ENCODE data around the gene ELMO3. TPM values are rescaled to one million over a fixed set of nuclear protein-coding genes. Genes with fewer than 3 reads are reported as not detected.
A peak's percentile ranks its signal among the peaks of the same experiment; 100 is the strongest.

Gene ELMO3
- total and polyA plus RNA-seq, 2 of the 13 experiments (the other 11 are each of a cell fraction or from before 2014, with no cell fraction given), result 2.6 to 4.0 TPM

GRCh38 chr16:67177743-67178699 lies 20.9 kb upstream of the ELMO3 start (continued):
- TF ChIP-seq ZNF414 (CRISPR knock-in tag; IDR thresholded peaks at IDR 0.05) (peak; percentile 61; the same call in 1 of the 2 replicates), PAX8 (CRISPR knock-in tag; IDR thresholded peaks at IDR 0.05; ENCODE audit: borderline replicate concordance) (no peak), ZIK1 (CRISPR knock-in tag; IDR thresholded peaks at IDR 0.05; ENCODE audit: borderline replicate concordance, low read depth) (peak; percentile 68; the same call in 1 of the 2 replicates), NFATC3 (CRISPR knock-in tag; IDR thresholded peaks at IDR 0.05) (no peak), GLMP (CRISPR knock-in tag; IDR thresholded peaks at IDR 0.05; ENCODE audit: borderline replicate concordance) (no peak), CBFB (CRISPR knock-in tag; IDR thresholded peaks at IDR 0.05) (no peak), ETV6 (CRISPR knock-in tag; conservative IDR thresholded peaks at IDR 0.05) (peak; percentile 60; the same call in 1 of the 2 replicates), ZBTB40 (IDR thresholded peaks at IDR 0.05) (no peak), ZBTB40 (CRISPR knock-in tag; IDR thresholded peaks at IDR 0.05) (peak; percentile 33; the same call in 1 of the 2 replicates), ZNF431 (CRISPR knock-in tag; IDR thresholded peaks at IDR 0.05; ENCODE audit: borderline replicate concordance, low read depth) (0 out of 2 replicates have a peak, but pooled peaks have one; percentile 28), ZUFSP (CRISPR knock-in tag; IDR thresholded peaks at IDR 0.05; ENCODE audit: borderline replicate concordance) (no peak), ZBTB26 (CRISPR knock-in tag; IDR thresholded peaks at IDR 0.05; ENCODE audit: borderline replicate concordance) (no peak; the same call in 1 of the 2 replicates), ZNF549 (CRISPR knock-in tag; IDR thresholded peaks at IDR 0.05) (no peak)

Data from HepG2 (cell line).